Neural progenitor cell (in vitro differentiated cells): Measurements from ENCODE around the gene TIMP4.

ENCODE experiments used
- CTCF ChIP-seq: fragments of 200-600 bp; sonication (generic); IDR thresholded peaks from 2 replicates; pipeline ENCODE4 v1.5.1; 2017; ENCODE audit warnings: antibody characterized with exemption, mild to moderate bottlenecking
- EZH2 ChIP-seq: fragments of 200-600 bp; sonication (generic); IDR thresholded peaks from 2 replicates; pipeline ENCODE4 v1.6.1; 2017; ENCODE audit warnings: antibody characterized with exemption, mild to moderate bottlenecking, moderate library complexity
- EZH2phosphoT487 ChIP-seq: fragments of 200-600 bp; sonication (generic); IDR thresholded peaks from 2 replicates; pipeline ENCODE4 v1.6.1; 2017; ENCODE audit warnings: antibody characterized with exemption

GRCh38 chr3:12197475-12197874 lies 38.8 kb upstream of the TIMP4 start:
- TF ChIP-seq CTCF (no peak), EZH2 (no peak), EZH2phosphoT487 (no peak)
